EL (cell line): ENCODE results near the gene RABL2A.
"Not testable (repeated sequence)": the region's sequence is repeated elsewhere in the genome, so short reads cannot be mapped to it uniquely, and the experiment has no call there.

Experiments
- DNase-seq: peaks from one replicate; pipeline ENCODE4 v3.0.0-alpha.2; 2016

Gene RABL2A

GRCh38 chr2:113621002-113621401 lies 6.1 kb upstream of the RABL2A start:
- not testable (repeated sequence) for DNase-seq

- DNase-seq = not testable (repeated sequence)
Observed at GRCh38 chr2:113625906-113626305, 1.2 kb upstream of the RABL2A start.

GRCh38 chr2:113632849-113633345 lies 5.8 kb downstream of the RABL2A start:
- DNase-seq = not testable (repeated sequence)

- not testable (repeated sequence) for DNase-seq
Observed at GRCh38 chr2:113635358-113635757, 8.3 kb downstream of the RABL2A start.

DNA sequence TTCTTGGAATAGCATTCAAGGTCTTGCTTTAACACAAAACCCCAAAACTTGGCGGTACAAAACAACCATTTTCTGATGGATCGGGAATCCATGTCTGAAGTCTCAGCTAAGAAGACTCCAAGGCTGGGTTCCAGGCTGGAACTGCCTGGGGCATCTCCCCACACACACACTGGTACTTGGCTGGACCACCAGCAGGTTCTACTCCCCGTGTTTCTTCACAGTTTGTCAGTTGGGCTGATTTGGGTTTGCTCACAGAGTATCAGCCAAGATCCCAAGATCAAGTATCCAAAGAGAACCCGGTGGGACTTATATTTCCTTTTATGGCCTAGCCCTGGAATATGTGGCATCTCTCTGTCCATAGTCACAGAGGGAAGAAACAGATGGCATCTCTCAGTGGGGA lies 9.2 kb downstream of the RABL2A start:
- DNase-seq = not testable (repeated sequence)

- DNase-seq = not testable (repeated sequence)
Observed at GRCh38 chr2:113638084-113638483, 11.0 kb downstream of the RABL2A start.

DNA sequence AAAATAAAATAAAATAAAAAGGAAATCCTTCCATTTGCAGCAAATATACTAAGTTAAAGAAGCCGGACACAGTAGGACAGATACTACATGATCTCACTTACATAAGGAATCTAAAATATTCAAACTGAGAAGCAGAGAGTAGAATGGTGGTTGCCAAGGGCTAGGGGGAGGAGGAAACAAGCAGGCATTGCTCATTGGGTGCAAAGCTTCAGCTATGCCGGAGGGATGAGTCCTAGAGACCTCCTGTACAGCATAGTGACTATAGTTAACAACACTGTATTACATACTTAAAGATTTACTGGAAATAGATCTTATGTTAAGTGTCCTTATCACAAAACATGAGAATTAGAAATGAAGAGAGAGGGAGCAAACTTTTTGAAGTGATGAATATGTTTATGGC lies 19.2 kb downstream of the RABL2A start:
- DNase-seq = peak; percentile 8

GRCh38 chr2:113650834-113651815 lies 24.1 kb downstream of the RABL2A start:
- not testable (repeated sequence) for DNase-seq

DNA sequence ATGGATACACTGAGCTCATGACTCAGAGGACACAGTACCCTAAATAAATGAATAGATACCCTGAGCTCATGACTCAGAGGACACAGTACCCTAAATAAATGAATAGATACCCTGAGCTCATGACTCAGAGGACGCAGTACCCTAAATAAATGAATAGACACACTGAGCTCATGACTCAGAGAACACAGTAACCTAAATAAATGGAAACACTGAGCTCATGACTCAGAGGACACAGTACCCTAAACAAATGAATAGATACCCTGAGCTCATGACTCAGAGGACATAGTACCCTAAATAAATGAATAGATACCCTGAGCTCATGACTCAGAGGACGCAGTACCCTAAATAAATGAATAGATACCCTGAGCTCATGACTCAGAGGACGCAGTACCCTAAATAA lies 25.5 kb downstream of the RABL2A start:
- not testable (repeated sequence) for DNase-seq

GRCh38 chr2:113656031-113656624 lies 29.1 kb downstream of the RABL2A start:
- not testable (repeated sequence) for DNase-seq

- not testable (repeated sequence) for DNase-seq
Observed at GRCh38 chr2:113657735-113658134, 30.7 kb downstream of the RABL2A start.

DNA sequence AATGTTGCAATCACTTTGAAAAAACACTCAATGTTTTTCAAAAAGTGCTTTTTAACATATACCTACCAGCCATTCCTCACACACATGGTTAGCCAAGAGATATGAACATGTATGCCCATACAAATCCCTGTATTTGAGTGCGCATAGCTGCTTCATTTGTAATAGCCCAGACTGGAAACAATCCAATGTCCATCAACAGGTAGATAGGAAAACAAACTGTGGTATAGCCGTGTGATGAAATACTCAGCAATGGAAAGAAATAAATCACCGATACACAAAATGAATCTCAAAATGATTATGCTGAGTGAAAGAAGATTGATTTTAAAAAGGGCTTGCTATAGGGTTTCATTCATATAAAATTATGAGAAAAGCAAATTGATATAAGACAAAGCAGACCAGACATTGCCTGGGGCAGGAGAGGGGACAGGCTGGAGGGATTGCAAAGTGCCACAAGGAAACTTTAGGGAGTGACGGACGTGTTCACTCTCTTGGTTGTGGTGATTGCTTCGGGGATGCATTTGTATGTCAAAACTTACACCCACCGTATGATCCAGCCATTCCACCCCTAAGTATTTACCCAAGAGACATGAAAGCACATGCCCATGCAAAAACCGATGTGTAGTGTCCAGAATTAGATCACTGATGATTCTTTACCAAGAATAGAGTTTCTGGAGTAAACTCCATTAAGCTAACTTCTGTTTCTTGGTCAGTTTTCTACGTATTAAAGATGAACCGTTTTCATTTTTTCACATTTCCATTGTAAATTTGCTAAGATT lies 36.4 kb downstream of the RABL2A start:
- DNase-seq = not testable (repeated sequence)

GRCh38 chr2:113664761-113665533 lies 37.9 kb downstream of the RABL2A start:
- not testable (repeated sequence) for DNase-seq

DNA sequence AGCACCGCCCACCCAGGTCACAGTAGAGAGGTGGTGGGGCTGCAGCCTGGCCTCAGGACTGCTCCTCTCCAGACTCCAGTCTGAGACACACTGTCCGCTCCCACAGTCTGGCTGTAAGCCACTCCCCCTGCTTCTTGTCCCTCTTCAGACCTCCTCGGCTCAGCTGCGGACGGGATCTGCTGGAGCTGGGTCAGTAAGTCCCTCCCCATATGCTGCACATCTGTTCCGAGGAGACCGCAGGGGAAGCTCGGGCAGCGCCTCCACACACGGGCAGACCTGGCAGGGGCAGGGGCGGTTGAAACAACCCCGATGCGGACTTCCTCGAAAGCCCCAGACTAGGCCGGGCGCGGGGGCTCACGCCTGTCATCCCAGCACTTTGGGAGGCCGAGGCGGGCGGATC lies 41.9 kb downstream of the RABL2A start:
- not testable (repeated sequence) for DNase-seq

- DNase-seq = no peak
Observed at GRCh38 chr2:113672326-113672932, 45.4 kb downstream of the RABL2A start.

DNA sequence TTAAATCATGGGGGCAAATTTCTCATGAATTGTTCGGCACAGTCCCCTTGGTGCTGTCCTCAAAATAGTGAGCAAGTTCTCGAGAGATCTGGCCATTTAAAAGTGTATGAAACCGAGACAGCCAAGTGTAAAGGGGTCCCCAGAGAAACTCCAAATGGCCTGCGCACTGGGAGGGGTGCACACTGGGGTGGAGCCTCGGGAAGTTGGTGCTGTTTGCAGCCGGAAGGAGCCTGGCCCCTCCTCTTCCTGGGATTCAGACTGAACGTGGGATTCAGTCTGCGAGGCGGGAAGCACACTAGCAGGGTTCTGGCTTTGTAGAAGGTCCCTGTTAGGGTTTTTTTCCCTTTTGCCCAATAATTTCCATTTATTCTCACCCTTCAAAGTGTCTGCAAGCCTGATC lies 48.8 kb downstream of the RABL2A start:
- no peak for DNase-seq

DNA sequence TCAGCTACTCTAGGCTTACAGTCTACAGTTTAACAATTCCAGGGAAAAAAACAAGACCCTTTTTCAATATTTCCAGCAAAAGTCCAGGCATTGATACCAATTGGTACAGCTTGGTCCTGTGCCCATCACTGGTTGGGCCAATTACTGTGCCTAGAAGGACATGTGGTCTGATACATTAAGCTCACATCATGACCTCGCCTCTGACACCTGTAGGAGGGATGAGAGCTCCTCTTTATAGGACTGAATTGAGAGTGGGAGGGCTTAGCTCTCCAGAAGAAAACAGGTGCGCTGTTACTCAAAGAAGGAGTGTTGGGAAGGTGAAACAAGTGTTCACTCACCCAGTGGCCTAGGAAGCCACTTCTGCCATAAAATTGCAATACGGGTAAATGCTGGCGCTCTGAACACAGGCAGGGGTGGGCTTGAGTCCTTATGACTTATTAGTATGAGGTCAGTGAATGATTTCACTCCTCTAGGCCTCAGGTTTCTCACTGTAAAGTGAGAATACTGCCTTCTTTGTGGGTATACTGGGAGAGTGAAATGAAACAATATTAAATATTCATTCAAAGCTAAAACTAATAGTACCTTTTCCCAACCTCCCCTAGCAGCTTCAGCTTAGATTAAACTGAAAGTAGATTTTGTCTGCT lies 49.7 kb downstream of the RABL2A start:
- no peak for DNase-seq

DNA sequence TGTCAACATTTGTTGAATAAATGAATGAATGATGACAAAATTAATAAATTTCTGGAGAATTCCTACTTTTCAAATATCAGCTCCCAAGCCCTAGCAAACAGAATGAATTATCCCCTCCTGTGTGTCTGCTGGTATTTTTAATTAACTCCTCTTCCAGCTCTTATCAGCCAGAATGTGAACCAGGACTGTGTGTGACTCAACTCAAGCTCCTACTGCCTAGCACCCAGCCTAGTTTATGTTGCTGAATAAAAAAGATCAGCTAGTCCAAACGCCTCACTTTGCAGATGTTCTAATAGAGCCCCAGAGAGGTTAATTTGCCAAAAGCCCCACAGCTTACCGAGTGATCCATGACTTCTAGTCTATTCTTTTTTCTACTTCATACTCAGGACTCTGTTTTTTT lies 50.3 kb downstream of the RABL2A start:
- no peak for DNase-seq

DNA sequence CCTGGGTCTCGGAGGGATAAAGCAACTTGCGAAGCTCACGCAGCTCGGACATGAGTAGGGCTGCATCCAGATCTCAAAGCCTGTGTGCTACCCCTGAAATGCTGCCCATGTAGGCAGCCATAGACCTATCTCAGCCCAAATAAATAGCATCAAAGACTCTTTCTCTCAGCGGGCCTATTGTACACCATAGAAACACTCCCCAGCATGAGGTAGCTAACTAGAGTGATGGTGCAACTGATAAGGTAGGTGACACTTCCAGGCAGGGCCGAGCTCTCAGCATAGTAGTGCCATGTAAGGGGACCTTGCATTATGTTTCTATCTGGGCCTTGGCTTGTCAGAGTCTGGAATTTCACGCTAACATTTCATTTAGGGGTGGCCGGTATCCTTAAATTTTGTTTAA lies 52.4 kb downstream of the RABL2A start:
- no peak for DNase-seq

DNA sequence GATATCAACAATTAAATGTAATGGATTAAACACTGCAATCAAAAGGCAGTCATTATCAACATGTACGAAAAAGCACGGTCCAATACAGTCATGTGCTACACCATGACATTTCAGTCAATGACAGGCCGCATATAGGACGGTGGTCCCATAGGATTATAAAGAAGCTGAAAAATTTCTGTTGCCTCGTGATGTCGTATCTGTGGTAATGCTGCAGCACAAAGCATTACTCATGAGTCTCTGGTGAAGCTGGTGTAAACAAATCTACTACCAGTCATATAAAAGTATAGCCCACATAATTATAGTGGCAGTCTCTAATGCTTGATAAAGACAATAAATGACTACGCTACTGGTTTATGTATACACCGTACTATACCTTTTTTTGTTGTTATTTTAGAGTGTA lies 58.4 kb downstream of the RABL2A start:
- DNase-seq = no peak

DNA sequence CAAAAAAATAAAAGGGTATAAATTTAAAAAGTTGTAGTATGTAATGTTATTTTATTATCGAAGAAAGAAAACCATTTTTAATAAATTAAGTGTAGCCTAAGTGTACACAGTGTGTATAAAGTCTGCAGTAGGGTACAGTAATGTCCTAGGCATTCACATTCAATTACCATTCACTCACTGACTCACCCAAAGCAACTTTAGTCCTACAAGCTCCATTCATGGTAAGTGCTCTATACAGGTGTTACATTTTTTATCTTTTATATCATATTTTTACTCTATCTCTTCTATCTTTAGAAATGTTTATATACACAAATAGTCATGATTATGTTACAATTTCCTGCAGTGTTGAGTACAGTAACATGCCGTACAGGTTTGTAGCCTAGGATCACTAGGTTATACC lies 59.5 kb downstream of the RABL2A start:
- no peak for DNase-seq
